Measurements from ENCODE around the gene OBP2B.

DNA sequence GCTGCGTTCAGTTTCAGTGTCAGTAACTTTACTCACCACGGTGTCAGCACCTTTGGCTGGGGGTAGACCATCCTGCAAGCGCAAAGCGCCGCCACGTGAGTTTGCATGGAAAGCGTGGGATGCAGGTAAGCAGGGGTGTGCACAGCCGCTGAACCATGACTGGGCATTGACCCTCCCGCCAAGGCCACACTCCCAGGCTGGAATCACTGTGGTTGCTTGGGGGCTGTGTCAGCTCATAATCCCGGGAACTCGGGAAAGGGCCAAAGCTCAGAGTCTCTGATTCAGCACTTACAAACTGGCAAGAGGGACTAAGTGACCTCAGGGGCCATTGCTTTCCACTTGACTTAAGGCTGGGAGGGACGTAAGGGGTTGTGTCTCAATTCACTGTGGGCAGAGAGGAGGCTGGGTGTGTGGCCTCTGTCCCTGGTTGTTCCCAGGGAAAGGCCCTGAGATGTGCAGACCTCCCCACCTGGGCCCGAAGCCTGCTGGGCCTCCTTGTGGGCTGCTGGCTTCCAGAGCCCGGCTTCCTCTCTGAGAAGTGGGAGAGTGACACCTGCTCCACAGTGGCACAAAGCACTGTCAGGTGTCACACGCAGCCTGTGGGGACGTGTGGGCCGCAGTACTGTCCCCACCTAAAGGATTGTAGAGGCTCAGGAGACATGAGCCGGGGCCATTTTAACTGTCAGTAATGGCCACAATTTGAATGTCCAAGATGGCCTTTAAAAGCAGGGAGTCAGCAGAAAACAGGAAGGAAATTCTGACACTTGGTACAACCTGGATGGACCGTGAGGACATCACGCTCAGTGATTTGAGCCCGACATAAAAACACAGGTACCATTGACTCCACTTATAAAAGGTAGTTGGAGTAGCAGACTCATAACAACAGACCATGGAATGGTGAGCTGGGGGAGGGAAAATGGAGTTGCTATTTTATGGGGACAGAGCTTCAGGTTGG, 49.3 kb upstream of the OBP2B start:
- TF ChIP-seq, protein P1, sequence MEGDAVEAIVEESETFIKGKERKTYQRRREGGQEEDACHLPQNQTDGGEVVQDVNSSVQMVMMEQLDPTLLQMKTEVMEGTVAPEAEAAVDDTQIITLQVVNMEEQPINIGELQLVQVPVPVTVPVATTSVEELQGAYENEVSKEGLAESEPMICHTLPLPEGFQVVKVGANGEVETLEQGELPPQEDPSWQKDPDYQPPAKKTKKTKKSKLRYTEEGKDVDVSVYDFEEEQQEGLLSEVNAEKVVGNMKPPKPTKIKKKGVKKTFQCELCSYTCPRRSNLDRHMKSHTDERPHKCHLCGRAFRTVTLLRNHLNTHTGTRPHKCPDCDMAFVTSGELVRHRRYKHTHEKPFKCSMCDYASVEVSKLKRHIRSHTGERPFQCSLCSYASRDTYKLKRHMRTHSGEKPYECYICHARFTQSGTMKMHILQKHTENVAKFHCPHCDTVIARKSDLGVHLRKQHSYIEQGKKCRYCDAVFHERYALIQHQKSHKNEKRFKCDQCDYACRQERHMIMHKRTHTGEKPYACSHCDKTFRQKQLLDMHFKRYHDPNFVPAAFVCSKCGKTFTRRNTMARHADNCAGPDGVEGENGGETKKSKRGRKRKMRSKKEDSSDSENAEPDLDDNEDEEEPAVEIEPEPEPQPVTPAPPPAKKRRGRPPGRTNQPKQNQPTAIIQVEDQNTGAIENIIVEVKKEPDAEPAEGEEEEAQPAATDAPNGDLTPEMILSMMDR (conservative IDR thresholded peaks at IDR 0.05), result no peak
- no peak for TF ChIP-seq EZH2 (IDR thresholded peaks at IDR 0.05; ENCODE audit: low read depth)

Measured in PC-9 (cell line).